KMS-11 (cell line): Measurements from ENCODE around the gene SLC10A7.

Experiments used
- H2AFZ ChIP-seq: fragments of 200-600 bp; sonication (generic); 2 replicates; pipeline ENCODE4 v1.6.1; 2016; ENCODE audit warnings: antibody characterized with exemption, mixed run types, low read depth
- H3K27ac ChIP-seq: fragments of 200-600 bp; sonication (generic); 2 replicates; pipeline ENCODE4 v1.6.1; 2016; ENCODE audit warnings: mild to moderate bottlenecking, mixed run types
- H3K27me3 ChIP-seq: fragments of 200-600 bp; sonication (generic); 2 replicates; pipeline ENCODE4 v1.6.1; 2017; ENCODE audit warnings: mild to moderate bottlenecking, low read depth, mixed run types, moderate library complexity; ENCODE audit not compliant: insufficient read depth
- H3K36me3 ChIP-seq: fragments of 200-600 bp; sonication (generic); 2 replicates; pipeline ENCODE4 v1.6.1; 2017; ENCODE audit warnings: mild to moderate bottlenecking, mixed run types; ENCODE audit not compliant: insufficient read depth
- H3K4me1 ChIP-seq: fragments of 200-600 bp; sonication (generic); 2 replicates; pipeline ENCODE4 v1.6.1; 2016; ENCODE audit warnings: mild to moderate bottlenecking, low read depth, mixed run types; ENCODE audit not compliant: poor library complexity, severe bottlenecking
- H3K4me2 ChIP-seq: fragments of 200-600 bp; sonication (generic); 2 replicates; pipeline ENCODE4 v1.7.0; 2016; ENCODE audit warnings: mild to moderate bottlenecking, mixed run types
- H3K4me3 ChIP-seq: fragments of 200-600 bp; sonication (generic); IDR thresholded peaks from 2 replicates; pipeline ENCODE4 v1.6.1; 2017; ENCODE audit warnings: low read depth, low read length, mixed read lengths; ENCODE audit not compliant: insufficient read depth
- H3K79me2 ChIP-seq: fragments of 200-600 bp; sonication (generic); 2 replicates; pipeline ENCODE4 v1.6.1; 2016; ENCODE audit warnings: low read depth, mixed run types; ENCODE audit not compliant: insufficient read depth
- H3K9ac ChIP-seq: fragments of 200-600 bp; sonication (generic); 2 replicates; pipeline ENCODE4 v1.6.1; 2016; ENCODE audit warnings: mild to moderate bottlenecking, mixed run types
- H4K20me1 ChIP-seq: fragments of 200-600 bp; sonication (generic); 2 replicates; pipeline ENCODE4 v1.6.1; 2016; ENCODE audit warnings: mild to moderate bottlenecking, mixed run types; ENCODE audit not compliant: insufficient read depth
- CTCF ChIP-seq: fragments of 200-600 bp; sonication (generic); conservative IDR thresholded peaks from 2 replicates; pipeline ENCODE4 v1.6.1; 2017; ENCODE audit warnings: low read depth, mild to moderate bottlenecking, antibody characterized with exemption, low read length, moderate library complexity, mixed read lengths

SLC10A7 gene

GRCh38 chr4:146548443-146548842 is 26.7 kb upstream of the SLC10A7 start:
- Histone ChIP-seq H3K9ac (no peak overlapping the region; the same call in 1 of the 2 replicates), H3K4me3 (no peak overlapping the region), H3K27ac (peak overlapping the region; percentile 66), H3K79me2 (no peaks in the 10 kb centered on the region), H3K4me2 (peak overlapping the region; percentile 54), H4K20me1 (no peaks in the 10 kb centered on the region), H3K4me1 (peaks cover 43% of the 10 kb centered on the region), H2AFZ (peak overlapping the region; percentile 32; the same call in 1 of the 2 replicates), H3K27me3 (no peaks in the 10 kb centered on the region), H3K36me3 (no peaks in the 10 kb centered on the region)
- no peak for TF ChIP-seq CTCF

GRCh38 chr4:146545102-146545501 is 23.4 kb upstream of the SLC10A7 start:
- H3K27ac ChIP-seq, result no peak overlapping the region
- H3K79me2 ChIP-seq, result no peaks in the 10 kb centered on the region
- peak; percentile 54 for TF ChIP-seq CTCF
- H3K9ac ChIP-seq, result no peak overlapping the region
- H2AFZ ChIP-seq, result peak overlapping the region; percentile 67; the same call in 1 of the 2 replicates
- H3K4me2 ChIP-seq, result no peak overlapping the region
- H4K20me1 ChIP-seq, result no peaks in the 10 kb centered on the region
- no peaks in the 10 kb centered on the region for H3K27me3 ChIP-seq
- no peak overlapping the region for H3K4me3 ChIP-seq
- H3K4me1 ChIP-seq, result peaks cover 40% of the 10 kb centered on the region
- H3K36me3 ChIP-seq, result no peaks in the 10 kb centered on the region

DNA sequence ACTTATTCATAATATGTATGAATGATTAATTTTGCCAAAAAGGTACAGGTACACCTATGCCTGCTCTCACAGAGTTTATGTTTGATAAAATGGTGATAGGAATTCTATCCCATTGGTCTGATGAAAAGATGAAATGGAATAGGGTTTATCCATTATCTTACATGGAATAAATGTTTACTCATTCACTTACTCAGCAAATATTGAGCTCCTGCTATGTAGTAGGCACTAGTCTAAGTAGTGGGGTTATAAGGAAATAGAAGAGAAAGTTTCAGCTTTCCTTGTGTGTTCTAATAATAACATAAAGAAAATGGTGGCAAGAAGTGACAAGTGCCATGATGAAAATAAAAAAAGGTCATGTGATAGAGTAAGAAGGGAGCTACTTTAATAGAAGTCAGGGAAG is 12.4 kb upstream of the SLC10A7 start:
- H3K4me2 ChIP-seq, result no peak overlapping the region
- H3K9ac ChIP-seq, result no peak overlapping the region
- no peaks in the 10 kb centered on the region for H4K20me1 ChIP-seq
- H3K36me3 ChIP-seq, result no peaks in the 10 kb centered on the region
- H3K27ac ChIP-seq, result no peak overlapping the region
- no peaks in the 10 kb centered on the region for H3K79me2 ChIP-seq
- H3K4me3 ChIP-seq, result no peak overlapping the region
- no peak for TF ChIP-seq CTCF
- H2AFZ ChIP-seq, result no peak overlapping the region
- H3K27me3 ChIP-seq, result no peaks in the 10 kb centered on the region
- H3K4me1 ChIP-seq, result no peaks in the 10 kb centered on the region

DNA sequence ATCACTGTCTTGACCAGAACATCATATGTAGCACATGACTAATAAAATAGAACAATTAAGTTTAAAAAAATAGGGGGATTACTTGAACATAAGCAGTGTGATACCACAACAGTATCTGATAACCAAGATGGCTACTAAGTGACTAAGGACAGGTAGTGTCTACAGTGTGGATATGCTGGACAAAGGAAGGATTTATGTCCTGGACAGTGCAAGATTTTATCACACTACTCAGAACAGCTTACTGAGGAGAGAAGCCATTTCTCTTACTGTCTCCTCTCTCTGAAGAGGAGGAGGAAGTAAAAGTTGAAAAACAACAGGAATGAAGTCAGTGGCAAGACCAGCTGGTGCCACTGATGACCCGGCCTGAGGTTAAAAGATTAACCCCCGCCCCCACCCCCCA is 4.0 kb upstream of the SLC10A7 start:
- H3K36me3 ChIP-seq, result no peaks in the 10 kb centered on the region
- no peak overlapping the region for H3K9ac ChIP-seq
- peaks cover 17% of the 10 kb centered on the region for H3K79me2 ChIP-seq
- no peak overlapping the region for H3K4me3 ChIP-seq
- no peak overlapping the region for H2AFZ ChIP-seq
- H3K27ac ChIP-seq, result no peak overlapping the region
- TF ChIP-seq CTCF, result no peak
- H3K4me1 ChIP-seq, result peaks cover 9% of the 10 kb centered on the region
- no peak overlapping the region for H3K4me2 ChIP-seq
- no peaks in the 10 kb centered on the region for H4K20me1 ChIP-seq
- H3K27me3 ChIP-seq, result no peaks in the 10 kb centered on the region

DNA sequence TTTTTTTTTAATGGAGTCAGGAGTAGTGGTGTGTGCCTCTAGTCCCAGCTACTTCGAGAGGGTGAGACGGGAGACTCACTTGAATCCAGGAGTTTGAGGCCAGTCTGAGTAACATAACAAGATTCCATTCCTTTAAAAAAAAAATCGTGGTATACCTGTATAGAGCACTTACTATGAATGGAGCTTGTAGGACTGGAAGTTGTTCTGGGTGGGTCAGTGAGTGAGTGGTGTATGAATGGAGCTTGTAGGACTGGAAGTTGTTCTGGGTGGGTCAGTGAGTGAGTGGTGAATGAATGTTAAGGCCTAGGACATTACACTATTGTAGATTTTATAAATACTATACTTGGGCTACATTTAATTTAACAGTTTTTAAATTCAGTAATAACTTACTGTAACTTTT is 2.9 kb upstream of the SLC10A7 start:
- Histone ChIP-seq H3K27me3 (no peaks in the 10 kb centered on the region), H3K9ac (no peak overlapping the region), H4K20me1 (no peaks in the 10 kb centered on the region), H3K4me3 (no peak overlapping the region), H3K79me2 (peaks cover 28% of the 10 kb centered on the region), H3K4me1 (peaks cover 20% of the 10 kb centered on the region), H3K36me3 (no peaks in the 10 kb centered on the region), H2AFZ (no peak overlapping the region), H3K4me2 (no peak overlapping the region), H3K27ac (no peak overlapping the region)
- TF ChIP-seq CTCF, result no peak
